Body of pancreas (tissue), 4 donors: ENCODE results near the gene IL1RAPL2. TPM values are rescaled to one million over a fixed set of nuclear protein-coding genes. Genes with fewer than 3 reads are reported as not detected.
A peak's percentile ranks its signal among the peaks of the same experiment; 100 is the strongest.
"Not testable (repeated sequence)": the region's sequence is repeated elsewhere in the genome, so short reads cannot be mapped to it uniquely, and the experiment has no call there.

Experiments used
- ATAC-seq: fragments of 150-250 bp; one replicate; pipeline ENCODE4 v1.9.1; 2016
- DNase-seq, 4 donors: peaks; one replicate each; pipeline ENCODE4 v3.0.0-alpha.2; 2019
- H3K27ac ChIP-seq, 4 donors: fragments of 200-600 bp; sonication (generic); 1 replicate in 3 of 4; 2 replicates in 1 of 4; pipeline versions ENCODE4 v1.5.1 to v1.6.1; 2016 to 2019; ENCODE audit warnings: mild to moderate bottlenecking in 1 of 4, mixed read lengths in 1 of 4, moderate library complexity in 1 of 4
- H3K27me3 ChIP-seq, 2 donors: fragments of 200-600 bp; sonication (generic); one replicate each; pipeline ENCODE4 v1.6.0; 2016; ENCODE audit warnings: mild to moderate bottlenecking in 1 of 2
- H3K36me3 ChIP-seq, 2 donors: fragments of 200-600 bp; sonication (generic); replicated peaks in 1 of 2; 2 replicates each; pipeline ENCODE4 v1.5.1; 2016; ENCODE audit warnings: low read depth in 2 of 2; ENCODE audit not compliant: insufficient read depth in 1 of 2
- H3K4me1 ChIP-seq: fragments of 200-600 bp; sonication (generic); one replicate; pipeline ENCODE4 v1.6.0; 2016
- H3K4me3 ChIP-seq, 2 donors: fragments of 200-600 bp; sonication (generic); 1 replicate in 1 of 2; 2 replicates in 1 of 2; pipeline ENCODE4 v1.5.1; 2016 to 2019
- H3K9me3 ChIP-seq, 3 donors: fragments of 200-600 bp; sonication (generic); 1 replicate in 2 of 3; 2 replicates in 1 of 3; pipeline ENCODE4 v1.5.1; 2016
- CTCF ChIP-seq, 7 experiments: fragments of 450-650 bp in 4 of 7; fragments of 200-600 bp in 3 of 7; sonication (generic) in 3 of 7; IDR thresholded peaks; one replicate each; pipeline ENCODE4 v1.5.1; 2016 to 2019; ENCODE audit warnings: antibody characterized with exemption in 7 of 7
- POLR2A ChIP-seq, 3 donors: fragments of 450-650 bp; IDR thresholded peaks; one replicate each; pipeline ENCODE4 v1.6.1; 2016; ENCODE audit warnings: antibody characterized with exemption in 3 of 3, mild to moderate bottlenecking in 2 of 3
- WGBS, 2 donors: methylation state at CpG; one replicate each; pipeline ENCODE4 v1.1.5; 2017; 5-methylcytosine and 5-hydroxymethylcytosine counted together
- intact Hi-C: fragments of 100-400 bp; cut with DNase I; formaldehyde crosslinking; loops from one replicate; pipeline ENCODE4 v1.15.1; 2023
- total RNA-seq, 2 donors: library from RNA; depleted of rRNA; stranded (reverse); fragments of >200 nt; gene quantifications; one replicate each; pipeline ENCODE4 v1.1.0, GENCODE V29; 2016

The IL1RAPL2 gene
- total RNA-seq, 2 donors from 2014 or later: not detected

- TF ChIP-seq CTCF (IDR thresholded peaks at IDR 0.05): no peak
- TF ChIP-seq POLR2A (IDR thresholded peaks at IDR 0.05): no peak
- no peaks in the 10 kb centered on the region for H3K36me3 ChIP-seq
- no peaks in the 10 kb centered on the region for H3K4me1 ChIP-seq
- H3K9me3 ChIP-seq: no peaks in the 10 kb centered on the region
- WGBS, 2 donors: 55 to 69% methylated on average over 1 of the region's 1 CpG
- DNase-seq (no peak), ATAC-seq (no peak)
- H3K27ac ChIP-seq: no peak overlapping the region
- no peaks in the 10 kb centered on the region for H3K27me3 ChIP-seq
- intact Hi-C loops: no loop called here
- H3K4me3 ChIP-seq: no peak overlapping the region
Measured at GRCh38 chrX:104877504-104877903, 311.5 kb downstream of the IL1RAPL2 start.

- Histone ChIP-seq H3K36me3 (no peaks in the 10 kb centered on the region), H3K4me3 (no peak overlapping the region), H3K4me1 (no peaks in the 10 kb centered on the region), H3K9me3 (no peaks in the 10 kb centered on the region), H3K27me3 (no peaks in the 10 kb centered on the region), H3K27ac (no peak overlapping the region)
- no peak for ATAC-seq
- TF ChIP-seq POLR2A (IDR thresholded peaks at IDR 0.05) (no peak), CTCF (IDR thresholded peaks at IDR 0.05) (no peak)
- no peak for DNase-seq
- WGBS, 2 donors: 50 to 54% methylated on average over 4 of the region's 4 CpGs
- intact Hi-C loops: no loop called here
Measured at GRCh38 chrX:104902070-104902469, 336.1 kb downstream of the IL1RAPL2 start.

GRCh38 chrX:104909694-104910093 is 343.7 kb downstream of the IL1RAPL2 start:
- H3K4me1 ChIP-seq, H3K27me3 ChIP-seq, ATAC-seq, DNase-seq, H3K36me3 ChIP-seq, H3K27ac ChIP-seq, H3K9me3 ChIP-seq, H3K4me3 ChIP-seq, intact Hi-C loops: not testable (repeated sequence)
- TF ChIP-seq CTCF (IDR thresholded peaks at IDR 0.05): peak in 1 of 7 experiments; percentile 4
- WGBS, 2 donors: 24% methylated on average over 7 of the region's 10 CpGs; no CpG with 5 or more reads in 1 of the 2 donors

- Histone ChIP-seq H3K4me3 (no peak overlapping the region), H3K27ac (no peak overlapping the region), H3K9me3 (no peaks in the 10 kb centered on the region), H3K27me3 (no peaks in the 10 kb centered on the region), H3K36me3 (no peaks in the 10 kb centered on the region), H3K4me1 (no peaks in the 10 kb centered on the region)
- no peak for TF ChIP-seq POLR2A (IDR thresholded peaks at IDR 0.05)
- peak in 6 of 7 experiments; percentile 4 to 36 (median 12) for TF ChIP-seq CTCF (IDR thresholded peaks at IDR 0.05)
- ATAC-seq: no peak
- intact Hi-C loops: no loop called here
- DNase-seq: no peak
Measured at GRCh38 chrX:104913348-104913747, 347.3 kb downstream of the IL1RAPL2 start.

GRCh38 chrX:104914686-104915085 is 348.7 kb downstream of the IL1RAPL2 start:
- DNase-seq, H3K27me3 ChIP-seq, intact Hi-C loops, H3K4me1 ChIP-seq, ATAC-seq, H3K4me3 ChIP-seq, H3K9me3 ChIP-seq, H3K27ac ChIP-seq, H3K36me3 ChIP-seq: not testable (repeated sequence)
- WGBS, 2 donors: 88 to 96% methylated on average over 3 to 5 of the region's 5 CpGs
